Trophoblast cell (in vitro differentiated cells and primary cell): ENCODE measurements around the gene SPIRE1.

ENCODE experiments used
- DNase-seq, 2 donors: peaks; one replicate each; pipeline ENCODE4 v3.0.0-alpha.2; 2016
- H2AFZ ChIP-seq: 2 replicates; pipeline ENCODE4 v1.6.1; 2013; ENCODE audit warnings: low read length, moderate library complexity, mild to moderate bottlenecking; ENCODE audit not compliant: insufficient read depth, poor library complexity
- H2AK5ac ChIP-seq: 2 replicates; pipeline ENCODE4 v1.6.1; 2013; ENCODE audit warnings: mild to moderate bottlenecking, low read length
- H2BK120ac ChIP-seq: 2 replicates; pipeline ENCODE4 v1.6.1; 2013; ENCODE audit warnings: low read length, mild to moderate bottlenecking, moderate library complexity; ENCODE audit not compliant: insufficient read depth, poor library complexity
- H2BK12ac ChIP-seq: 2 replicates; pipeline ENCODE4 v1.6.1; 2013; ENCODE audit warnings: mild to moderate bottlenecking, low read length, moderate library complexity
- H2BK5ac ChIP-seq: 2 replicates; pipeline ENCODE4 v1.6.1; 2013; ENCODE audit warnings: low read length, low read depth, moderate library complexity, mild to moderate bottlenecking; ENCODE audit not compliant: poor library complexity
- H3K14ac ChIP-seq: 2 replicates; pipeline ENCODE4 v1.6.1; 2013; ENCODE audit warnings: mild to moderate bottlenecking, low read length
- H3K18ac ChIP-seq: 2 replicates; pipeline ENCODE4 v1.6.1; 2013; ENCODE audit warnings: mild to moderate bottlenecking, low read length
- H3K23ac ChIP-seq: 2 replicates; pipeline ENCODE4 v1.6.1; 2013; ENCODE audit warnings: low read length
- H3K27ac ChIP-seq: 2 replicates; pipeline ENCODE4 v1.5.1; 2013; ENCODE audit warnings: low read depth, mild to moderate bottlenecking, inconsistent platforms, low read length, moderate library complexity
- H3K27me3 ChIP-seq: 2 replicates; pipeline ENCODE4 v1.6.1; 2013; ENCODE audit warnings: inconsistent platforms, mild to moderate bottlenecking, low read length, moderate library complexity; ENCODE audit not compliant: insufficient read depth
- H3K36me3 ChIP-seq, 2 experiments: 1 replicate in 1 of 2; 2 replicates in 1 of 2; pipeline ENCODE4 v1.6.1; 2013; ENCODE audit warnings: low read length in 2 of 2, mild to moderate bottlenecking in 2 of 2, moderate library complexity in 1 of 2; ENCODE audit not compliant: insufficient read depth in 2 of 2, control insufficient read depth in 1 of 2
- H3K4ac ChIP-seq: 2 replicates; pipeline ENCODE4 v1.6.1; 2013; ENCODE audit warnings: low read depth, mild to moderate bottlenecking, low read length, moderate library complexity
- H3K4me1 ChIP-seq, 2 experiments: 1 replicate in 1 of 2; 2 replicates in 1 of 2; pipeline ENCODE4 v1.6.1; 2013; ENCODE audit warnings: low read length in 2 of 2, mild to moderate bottlenecking in 2 of 2, moderate library complexity in 1 of 2; ENCODE audit not compliant: insufficient read depth in 2 of 2, control insufficient read depth in 1 of 2
- H3K4me2 ChIP-seq: 2 replicates; pipeline ENCODE4 v1.6.1; 2013; ENCODE audit warnings: inconsistent platforms, mild to moderate bottlenecking, low read length, moderate library complexity
- H3K4me3 ChIP-seq: 2 replicates; pipeline ENCODE4 v1.5.1; 2013; ENCODE audit warnings: mild to moderate bottlenecking, low read depth, low read length, inconsistent platforms
- H3K79me1 ChIP-seq: one replicate; pipeline ENCODE4 v1.6.1; 2013; ENCODE audit warnings: low read length
- H3K79me2 ChIP-seq: 2 replicates; pipeline ENCODE4 v1.6.1; 2013; ENCODE audit warnings: low read length, mild to moderate bottlenecking; ENCODE audit not compliant: control insufficient read depth, insufficient read depth, poor library complexity
- H3K9ac ChIP-seq: 2 replicates; pipeline ENCODE4 v1.6.1; 2013; ENCODE audit warnings: mild to moderate bottlenecking, low read length
- H3K9me3 ChIP-seq: 2 replicates; pipeline ENCODE4 v1.6.1; 2013; ENCODE audit warnings: low read depth, mild to moderate bottlenecking, control low read depth, inconsistent platforms, low read length; ENCODE audit not compliant: insufficient read depth
- H4K12ac ChIP-seq: 2 replicates; pipeline ENCODE4 v1.6.1; 2013; ENCODE audit warnings: low read depth, mild to moderate bottlenecking, low read length, moderate library complexity
- H4K8ac ChIP-seq: 2 replicates; pipeline ENCODE4 v1.6.1; 2013; ENCODE audit warnings: low read depth, mild to moderate bottlenecking, low read length, moderate library complexity
- H4K91ac ChIP-seq: one replicate; pipeline ENCODE4 v1.6.1; 2013; ENCODE audit warnings: low read depth, mild to moderate bottlenecking, low read length, moderate library complexity
- WGBS: extraction: QIAGEN DNeasy Blood & Tissue Kit; methylation state at CpG from one replicate; pipeline ENCODE4 v1.1.7; 2013; ENCODE audit warnings: missing lambda C conversion rate; ENCODE audit not compliant: insufficient read length, insufficient coverage; ENCODE audit errors: extremely low coverage; 5-methylcytosine and 5-hydroxymethylcytosine counted together

Gene SPIRE1

GRCh38 chr18:12580630-12581342 is 77.1 kb downstream of the SPIRE1 start:
- Histone ChIP-seq H3K14ac (no peak overlapping the region), H3K23ac (no peak overlapping the region), H4K8ac (no peak overlapping the region), H2BK12ac (no peak overlapping the region), H3K36me3 (no peaks in the 10 kb centered on the region), H3K4me2 (no peak overlapping the region), H3K9me3 (no peaks in the 10 kb centered on the region), H3K4ac (no peak overlapping the region), H3K27ac (no peak overlapping the region), H2BK120ac (no peak overlapping the region), H3K9ac (no peak overlapping the region), H3K18ac (no peak overlapping the region), H3K79me1 (no peaks in the 10 kb centered on the region), H2AFZ (no peak overlapping the region), H3K4me1 (no peaks in the 10 kb centered on the region), H2AK5ac (no peak overlapping the region), H3K4me3 (no peak overlapping the region), H4K91ac (no peak overlapping the region), H3K27me3 (no peaks in the 10 kb centered on the region), H4K12ac (no peak overlapping the region), H2BK5ac (no peak overlapping the region), H3K79me2 (no peaks in the 10 kb centered on the region)
- no peak for DNase-seq
- no CpG with 5 or more reads among the region's 9 CpGs for WGBS

- Histone ChIP-seq H4K91ac (no peak overlapping the region), H2AK5ac (no peak overlapping the region), H4K12ac (no peak overlapping the region), H2AFZ (no peak overlapping the region), H3K18ac (no peak overlapping the region), H3K9me3 (no peaks in the 10 kb centered on the region), H3K27me3 (no peaks in the 10 kb centered on the region), H2BK120ac (no peak overlapping the region), H4K8ac (no peak overlapping the region), H3K27ac (no peak overlapping the region), H3K4me1 (no peaks in the 10 kb centered on the region), H2BK5ac (no peak overlapping the region), H3K23ac (no peak overlapping the region), H3K4me3 (no peak overlapping the region), H3K9ac (no peak overlapping the region), H3K4ac (no peak overlapping the region), H3K14ac (no peak overlapping the region), H3K79me1 (no peaks in the 10 kb centered on the region), H2BK12ac (no peak overlapping the region), H3K79me2 (no peaks in the 10 kb centered on the region), H3K4me2 (no peak overlapping the region), H3K36me3 (no peaks in the 10 kb centered on the region)
- WGBS, result no CpG with 5 or more reads among the region's 2 CpGs
- peak in 1 of 2 donors; percentile 51 for DNase-seq
Measured at GRCh38 chr18:12579775-12580174, 78.1 kb downstream of the SPIRE1 start.

- Histone ChIP-seq H3K4me1 (no peaks in the 10 kb centered on the region), H3K14ac (no peak overlapping the region), H2AFZ (no peak overlapping the region), H3K79me1 (no peaks in the 10 kb centered on the region), H2BK5ac (no peak overlapping the region), H3K9me3 (no peaks in the 10 kb centered on the region), H3K4ac (no peak overlapping the region), H3K36me3 (no peaks in the 10 kb centered on the region), H3K4me2 (no peak overlapping the region), H2BK120ac (no peak overlapping the region), H3K79me2 (no peaks in the 10 kb centered on the region), H3K18ac (no peak overlapping the region), H4K8ac (no peak overlapping the region), H3K27ac (no peak overlapping the region), H2AK5ac (no peak overlapping the region), H3K23ac (no peak overlapping the region), H3K9ac (no peak overlapping the region), H3K27me3 (no peaks in the 10 kb centered on the region), H4K12ac (no peak overlapping the region), H3K4me3 (no peak overlapping the region), H2BK12ac (no peak overlapping the region), H4K91ac (no peak overlapping the region)
- no CpG with 5 or more reads among the region's 1 CpG for WGBS
- no peak for DNase-seq
Measured at GRCh38 chr18:12577848-12578247, 80.1 kb downstream of the SPIRE1 start.

- H3K4me1 ChIP-seq, result no peaks in the 10 kb centered on the region
- no peak overlapping the region for H4K91ac ChIP-seq
- H3K4me2 ChIP-seq, result no peak overlapping the region
- no peak overlapping the region for H4K8ac ChIP-seq
- DNase-seq, result no peak
- no peak overlapping the region for H3K14ac ChIP-seq
- H2BK5ac ChIP-seq, result no peak overlapping the region
- H2BK12ac ChIP-seq, result no peak overlapping the region
- no peak overlapping the region for H3K18ac ChIP-seq
- no peak overlapping the region for H3K4ac ChIP-seq
- no peaks in the 10 kb centered on the region for H3K79me1 ChIP-seq
- no peak overlapping the region for H3K9ac ChIP-seq
- H3K79me2 ChIP-seq, result no peaks in the 10 kb centered on the region
- no peak overlapping the region for H4K12ac ChIP-seq
- no peak overlapping the region for H2AK5ac ChIP-seq
- no peak overlapping the region for H3K23ac ChIP-seq
- H3K27ac ChIP-seq, result no peak overlapping the region
- no peak overlapping the region for H2BK120ac ChIP-seq
- no peaks in the 10 kb centered on the region for H3K9me3 ChIP-seq
- H3K4me3 ChIP-seq, result no peak overlapping the region
- no peaks in the 10 kb centered on the region for H3K27me3 ChIP-seq
- H3K36me3 ChIP-seq, result no peaks in the 10 kb centered on the region
- H2AFZ ChIP-seq, result no peak overlapping the region
- no CpG with 5 or more reads among the region's 2 CpGs for WGBS
Measured at GRCh38 chr18:12574494-12575185, 83.3 kb downstream of the SPIRE1 start.
